ENCODE results near the gene SOCS6. TPM values are rescaled to one million over a fixed set of nuclear protein-coding genes. Genes with fewer than 3 reads are reported as not detected.
"Not testable (repeated sequence)": the region's sequence is repeated elsewhere in the genome, so short reads cannot be mapped to it uniquely, and the experiment has no call there.

The SOCS6 gene
- total and polyA plus RNA-seq, 2 experiments from 2014 or later: 31.7 to 43.7 TPM

GRCh38 chr18:70354771-70355170 is 65.9 kb downstream of the SOCS6 start:
- no peak for DNase-seq
- WGBS, 2 experiments (ENCODE audit: low coverage in 1 of 2, low lambda C conversion rate in 2 of 2, missing lambda C conversion rate in 2 of 2): 77 to 78% methylated on average over 2 of the region's 2 CpGs
- H4K20me1 ChIP-seq (ENCODE audit: insufficient read depth): no peaks in the 10 kb centered on the region
- no peaks in the 10 kb centered on the region for H3K27me3 ChIP-seq (replicated peaks; ENCODE audit: insufficient read depth)
- TF ChIP-seq EZH2phosphoT487 (IDR thresholded peaks at IDR 0.05; ENCODE audit: insufficient read depth, low read depth) (no peak), EZH2 (IDR thresholded peaks at IDR 0.05; ENCODE audit: insufficient read depth, poor library complexity, severe bottlenecking) (no peak)
- H3K79me2 ChIP-seq (ENCODE audit: insufficient read depth): peaks cover 7% of the 10 kb centered on the region; the same call in 1 of the 2 replicates
- H3K9ac ChIP-seq: no peak overlapping the region
- H3K36me3 ChIP-seq (ENCODE audit: low read depth): peaks cover 42% of the 10 kb centered on the region
- H3K9me3 ChIP-seq (ENCODE audit: low read depth): no peaks in the 10 kb centered on the region
- H3K4me2 ChIP-seq (ENCODE audit: unreplicated experiment): no peak overlapping the region
- peaks cover 27% of the 10 kb centered on the region for H3K4me1 ChIP-seq (ENCODE audit: insufficient read depth)
- H3K27ac ChIP-seq: no peak overlapping the region
- in situ Hi-C loops (cut with MboI): no loop called here
- no peak overlapping the region for H2AFZ ChIP-seq
- peaks cover 62% of the 10 kb centered on the region for H3F3A ChIP-seq (ENCODE audit: insufficient read depth)
- H3K4me3 ChIP-seq: no peak overlapping the region
- H3K9me2 ChIP-seq (ENCODE audit: insufficient read depth): no peaks in the 10 kb centered on the region

- peaks cover 7% of the 10 kb centered on the region; the same call in 1 of the 2 replicates for H3K79me2 ChIP-seq (ENCODE audit: insufficient read depth)
- peak overlapping the region; percentile 97 for H3K27ac ChIP-seq
- in situ Hi-C loops (cut with MboI): no loop called here
- H2AFZ ChIP-seq: no peak overlapping the region
- no peaks in the 10 kb centered on the region for H4K20me1 ChIP-seq (ENCODE audit: insufficient read depth)
- H3K4me3 ChIP-seq: no peak overlapping the region
- H3K4me2 ChIP-seq (ENCODE audit: unreplicated experiment): no peak overlapping the region
- no peaks in the 10 kb centered on the region for H3K9me2 ChIP-seq (ENCODE audit: insufficient read depth)
- WGBS, 2 experiments (ENCODE audit: low coverage in 1 of 2, low lambda C conversion rate in 2 of 2, missing lambda C conversion rate in 2 of 2): 47 to 49% methylated on average over 5 of the region's 5 CpGs
- no peak for DNase-seq
- no peak overlapping the region for H3K9ac ChIP-seq
- H3K36me3 ChIP-seq (ENCODE audit: low read depth): peaks cover 34% of the 10 kb centered on the region
- TF ChIP-seq EZH2 (IDR thresholded peaks at IDR 0.05; ENCODE audit: insufficient read depth, poor library complexity, severe bottlenecking) (no peak), EZH2phosphoT487 (IDR thresholded peaks at IDR 0.05; ENCODE audit: insufficient read depth, low read depth) (no peak)
- H3K4me1 ChIP-seq (ENCODE audit: insufficient read depth): peaks cover 27% of the 10 kb centered on the region
- peaks cover 62% of the 10 kb centered on the region for H3F3A ChIP-seq (ENCODE audit: insufficient read depth)
- H3K9me3 ChIP-seq (ENCODE audit: low read depth): no peaks in the 10 kb centered on the region
- H3K27me3 ChIP-seq (replicated peaks; ENCODE audit: insufficient read depth): no peaks in the 10 kb centered on the region
These were observed 67.0 kb downstream of the SOCS6 start for GRCh38 chr18:70355620-70356385.

- peak overlapping the region; percentile 55 for H3K4me2 ChIP-seq (ENCODE audit: unreplicated experiment)
- H3K9me2 ChIP-seq (ENCODE audit: insufficient read depth); H3K9me3 ChIP-seq (ENCODE audit: low read depth); H3K27me3 ChIP-seq (replicated peaks; ENCODE audit: insufficient read depth); H3K79me2 ChIP-seq (ENCODE audit: insufficient read depth); H2AFZ ChIP-seq; in situ Hi-C loops (cut with MboI); H4K20me1 ChIP-seq (ENCODE audit: insufficient read depth): not testable (repeated sequence)
- 10 to 11% methylated on average over 5 of the region's 5 CpGs for WGBS, 2 experiments (ENCODE audit: low coverage in 1 of 2, low lambda C conversion rate in 2 of 2, missing lambda C conversion rate in 2 of 2)
- H3F3A ChIP-seq (ENCODE audit: insufficient read depth): peaks cover 56% of the 10 kb centered on the region
- H3K4me1 ChIP-seq (ENCODE audit: insufficient read depth): peaks cover 27% of the 10 kb centered on the region
- H3K36me3 ChIP-seq (ENCODE audit: low read depth): peaks cover 24% of the 10 kb centered on the region
- H3K9ac ChIP-seq: peak overlapping the region; percentile 75
- peak overlapping the region; percentile 97 for H3K27ac ChIP-seq
- H3K4me3 ChIP-seq: peak overlapping the region; percentile 55
- DNase-seq: peak; percentile 94
These were observed 69.2 kb downstream of the SOCS6 start for GRCh38 chr18:70358105-70358406.

- in situ Hi-C loops (cut with MboI): no loop called here
- H2AFZ ChIP-seq: no peak overlapping the region
- H3K9me2 ChIP-seq (ENCODE audit: insufficient read depth): no peaks in the 10 kb centered on the region
- H3K9me3 ChIP-seq (ENCODE audit: low read depth): no peaks in the 10 kb centered on the region
- H3K36me3 ChIP-seq (ENCODE audit: low read depth): peaks cover 14% of the 10 kb centered on the region; the same call in 1 of the 2 replicates
- H3K4me2 ChIP-seq (ENCODE audit: unreplicated experiment): no peak overlapping the region
- no peak for DNase-seq
- peaks cover 7% of the 10 kb centered on the region; the same call in 1 of the 2 replicates for H3K79me2 ChIP-seq (ENCODE audit: insufficient read depth)
- TF ChIP-seq EZH2 (IDR thresholded peaks at IDR 0.05; ENCODE audit: insufficient read depth, poor library complexity, severe bottlenecking) (no peak), EZH2phosphoT487 (IDR thresholded peaks at IDR 0.05; ENCODE audit: insufficient read depth, low read depth) (no peak)
- H4K20me1 ChIP-seq (ENCODE audit: insufficient read depth): no peaks in the 10 kb centered on the region
- H3K9ac ChIP-seq: no peak overlapping the region
- peaks cover 37% of the 10 kb centered on the region for H3K4me1 ChIP-seq (ENCODE audit: insufficient read depth)
- H3K27me3 ChIP-seq (replicated peaks; ENCODE audit: insufficient read depth): no peaks in the 10 kb centered on the region
- H3K4me3 ChIP-seq: no peak overlapping the region
- H3F3A ChIP-seq (ENCODE audit: insufficient read depth): peaks cover 56% of the 10 kb centered on the region
- H3K27ac ChIP-seq: peak overlapping the region; percentile 97
- WGBS, 2 experiments (ENCODE audit: low coverage in 1 of 2, low lambda C conversion rate in 2 of 2, missing lambda C conversion rate in 2 of 2): 97% methylated on average over 6 of the region's 6 CpGs
These were observed 70.2 kb downstream of the SOCS6 start for GRCh38 chr18:70359071-70359470.
